WTC11 (cell line): ENCODE results near the gene RBFA. TPM values are rescaled to one million over a fixed set of nuclear protein-coding genes. Genes with fewer than 3 reads are reported as not detected.

Experiments
- ATAC-seq: fragments of 200-7000 bp; cut with Tn5 transposase; 2 replicates; pipeline ENCODE4 v1.10.0; 2021; ENCODE audit warnings: mild to moderate bottlenecking, moderate library complexity
- CTCF ChIA-PET: fragments of 300-600 bp; sonication (Branson Sonifier 250); formaldehyde crosslinking; loops from one replicate; lab custom pipeline; 2021; ENCODE audit warnings: antibody characterized with exemption; lab: Charles Lee
- POLR2A ChIA-PET: fragments of 350-600 bp; sonication (Branson Sonifier 250); formaldehyde crosslinking; loops from one replicate; lab custom pipeline; 2021; ENCODE audit warnings: antibody characterized with exemption; lab: Charles Lee
- DNase-seq: peaks from one replicate; pipeline ENCODE4 v3.0.0; 2021; ENCODE audit warnings: low spot score
- H3K27ac Mint-ChIP-seq: 2 replicates; pipeline ENCODE4 v1.8.0; 2021; ENCODE audit warnings: mixed read lengths
- H3K27me3 Mint-ChIP-seq: 2 replicates; pipeline ENCODE4 v1.8.0; 2021; ENCODE audit warnings: low read depth, mild to moderate bottlenecking, moderate library complexity, mixed read lengths
- H3K36me3 Mint-ChIP-seq: 2 replicates; pipeline ENCODE4 v1.8.0; 2021; ENCODE audit warnings: mixed read lengths
- H3K4me1 Mint-ChIP-seq: 2 replicates; pipeline ENCODE4 v1.8.0; 2022; ENCODE audit warnings: mixed read lengths
- H3K4me3 Mint-ChIP-seq: 2 replicates; pipeline ENCODE4 v1.8.0; 2021; ENCODE audit warnings: mild to moderate bottlenecking, moderate library complexity, mixed read lengths
- H3K9me3 Mint-ChIP-seq: 2 replicates; pipeline ENCODE4 v1.8.0; 2021; ENCODE audit warnings: mixed read lengths
- ELF4 ChIP-seq: sonication (generic); formaldehyde crosslinking; IDR thresholded peaks from 2 replicates; pipeline ENCODE4 v1.8.1; 2022; ENCODE audit warnings: low read depth, mild to moderate bottlenecking, moderate library complexity, missing genetic modification reagents
- HMGA2 ChIP-seq: fragments of 250-450 bp; sonication (Bioruptor Pico); IDR thresholded peaks from 2 replicates; pipeline ENCODE4 v1.4.0; 2021; ENCODE audit warnings: mild to moderate bottlenecking, moderate library complexity
- MYBL2 ChIP-seq: sonication (generic); formaldehyde crosslinking; IDR thresholded peaks from 2 replicates; pipeline ENCODE4 v1.8.1; 2023; ENCODE audit warnings: mild to moderate bottlenecking, moderate library complexity, missing genetic modification reagents
- NR3C1 ChIP-seq: sonication (generic); formaldehyde crosslinking; conservative IDR thresholded peaks from 2 replicates; pipeline ENCODE4 v1.8.1; 2023; ENCODE audit warnings: low read depth, mild to moderate bottlenecking, missing genetic modification reagents
- PRDM15 ChIP-seq: sonication (generic); formaldehyde crosslinking; IDR thresholded peaks from 2 replicates; pipeline ENCODE4 v1.8.0; 2022; ENCODE audit warnings: missing genetic modification reagents
- RELA ChIP-seq: sonication (generic); formaldehyde crosslinking; IDR thresholded peaks from 2 replicates; pipeline ENCODE4 v1.8.1; 2022; ENCODE audit warnings: missing genetic modification reagents, mild to moderate bottlenecking, borderline replicate concordance
- RORB ChIP-seq: fragments of 250-450 bp; sonication (Bioruptor Pico); IDR thresholded peaks from 2 replicates; pipeline ENCODE4 v1.9.0; 2021; ENCODE audit warnings: mild to moderate bottlenecking
- STAT6 ChIP-seq: sonication (generic); formaldehyde crosslinking; conservative IDR thresholded peaks from 2 replicates; pipeline ENCODE4 v1.8.1; 2023; ENCODE audit warnings: mild to moderate bottlenecking, low read depth, missing genetic modification reagents, moderate library complexity
- ZBTB21 ChIP-seq: sonication (generic); formaldehyde crosslinking; IDR thresholded peaks from 2 replicates; pipeline ENCODE4 v1.8.1; 2023; ENCODE audit warnings: mild to moderate bottlenecking, missing genetic modification reagents, borderline replicate concordance
- ZNF219 ChIP-seq: sonication (generic); formaldehyde crosslinking; IDR thresholded peaks from 2 replicates; pipeline ENCODE4 v1.8.0; 2023; ENCODE audit warnings: missing genetic modification reagents, mild to moderate bottlenecking, borderline replicate concordance
- ZNF281 ChIP-seq: sonication (generic); formaldehyde crosslinking; IDR thresholded peaks from 2 replicates; pipeline ENCODE4 v1.8.0; 2023; ENCODE audit warnings: mild to moderate bottlenecking, missing genetic modification reagents
- ZNF396 ChIP-seq: fragments of 250-450 bp; sonication (Bioruptor Pico); IDR thresholded peaks from 2 replicates; pipeline ENCODE4 v1.8.0; 2021; ENCODE audit warnings: mild to moderate bottlenecking, moderate library complexity, borderline replicate concordance
- ZNF416 ChIP-seq: fragments of 250-450 bp; sonication (Bioruptor Pico); IDR thresholded peaks from 2 replicates; pipeline ENCODE4 v1.9.0; 2021; ENCODE audit warnings: mild to moderate bottlenecking, inconsistent platforms
- total RNA-seq: library from RNA; stranded (reverse); gene quantifications from 3 replicates; pipeline ENCODE4 v1.2.3, GENCODE V29; 2021
- TF ChIP-seq, protein P1 (sequence below): sonication (generic); formaldehyde crosslinking; IDR thresholded peaks from 2 replicates; pipeline ENCODE4 v1.8.1; 2023; ENCODE audit warnings: mild to moderate bottlenecking, missing genetic modification reagents
- TF ChIP-seq, protein P2 (sequence below): sonication (generic); formaldehyde crosslinking; IDR thresholded peaks from 2 replicates; pipeline ENCODE4 v1.8.0; 2022; ENCODE audit warnings: mild to moderate bottlenecking, missing genetic modification reagents

Gene RBFA
- total RNA-seq, 1 experiment from 2014 or later, result 37.1 TPM

DNA sequence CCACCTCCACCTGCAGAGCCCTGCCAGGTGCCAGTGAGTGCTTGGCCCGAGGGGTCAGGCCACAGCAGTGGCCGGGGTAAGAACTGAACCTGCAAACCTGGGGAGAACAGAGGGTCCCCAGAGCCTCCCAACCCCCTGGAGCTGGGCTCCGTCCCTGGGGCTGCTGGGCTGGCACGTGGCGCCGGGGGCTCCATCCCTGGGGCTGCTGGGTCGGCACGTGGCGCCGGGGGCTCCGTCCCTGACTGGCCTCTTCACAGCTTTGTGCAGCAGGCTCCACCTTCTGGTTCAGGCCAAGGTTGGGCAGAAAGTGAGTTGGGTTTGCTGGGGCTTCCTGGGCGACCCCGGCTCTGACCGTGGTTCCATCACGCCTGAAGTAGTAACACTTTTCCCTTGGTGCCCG is 12.2 kb downstream of the RBFA start (continued):
- TF ChIP-seq PRDM15 (CRISPR knock-in tag) (no peak), HMGA2 (CRISPR knock-in tag) (no peak)
- TF ChIP-seq, protein P1, sequence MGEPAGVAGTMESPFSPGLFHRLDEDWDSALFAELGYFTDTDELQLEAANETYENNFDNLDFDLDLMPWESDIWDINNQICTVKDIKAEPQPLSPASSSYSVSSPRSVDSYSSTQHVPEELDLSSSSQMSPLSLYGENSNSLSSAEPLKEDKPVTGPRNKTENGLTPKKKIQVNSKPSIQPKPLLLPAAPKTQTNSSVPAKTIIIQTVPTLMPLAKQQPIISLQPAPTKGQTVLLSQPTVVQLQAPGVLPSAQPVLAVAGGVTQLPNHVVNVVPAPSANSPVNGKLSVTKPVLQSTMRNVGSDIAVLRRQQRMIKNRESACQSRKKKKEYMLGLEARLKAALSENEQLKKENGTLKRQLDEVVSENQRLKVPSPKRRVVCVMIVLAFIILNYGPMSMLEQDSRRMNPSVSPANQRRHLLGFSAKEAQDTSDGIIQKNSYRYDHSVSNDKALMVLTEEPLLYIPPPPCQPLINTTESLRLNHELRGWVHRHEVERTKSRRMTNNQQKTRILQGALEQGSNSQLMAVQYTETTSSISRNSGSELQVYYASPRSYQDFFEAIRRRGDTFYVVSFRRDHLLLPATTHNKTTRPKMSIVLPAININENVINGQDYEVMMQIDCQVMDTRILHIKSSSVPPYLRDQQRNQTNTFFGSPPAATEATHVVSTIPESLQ (CRISPR knock-in tag), result no peak

- CTCF ChIA-PET, result no interaction called here
Observed at GRCh38 chr18:80046961-80047541, 12.8 kb downstream of the RBFA start.

More at GRCh38 chr18:80046961-80047541, 12.8 kb downstream of the RBFA start:
- peaks cover 28% of the 10 kb centered on the region for H3K9me3 Mint-ChIP-seq
- no peaks in the 10 kb centered on the region for H3K4me1 Mint-ChIP-seq
- POLR2A ChIA-PET, result no interaction called here
- H3K27ac Mint-ChIP-seq, result no peak overlapping the region
- peaks cover 70% of the 10 kb centered on the region for H3K36me3 Mint-ChIP-seq
- no peak for TF ChIP-seq ELF4
- TF ChIP-seq ZBTB21 (CRISPR knock-in tag), result no peak
- TF ChIP-seq ZNF281, result no peak
- TF ChIP-seq, protein P1 (CRISPR knock-in tag), result no peak
- no peak for TF ChIP-seq RELA (CRISPR knock-in tag)
- TF ChIP-seq STAT6 (CRISPR knock-in tag), result no peak
- TF ChIP-seq ZNF396 (CRISPR knock-in tag), result no peak
- no peak for TF ChIP-seq ZNF416
- TF ChIP-seq RORB (CRISPR knock-in tag), result no peak
- no peak for TF ChIP-seq MYBL2 (CRISPR knock-in tag)
- no peak for TF ChIP-seq ZNF219 (CRISPR knock-in tag)
- TF ChIP-seq, protein P2, sequence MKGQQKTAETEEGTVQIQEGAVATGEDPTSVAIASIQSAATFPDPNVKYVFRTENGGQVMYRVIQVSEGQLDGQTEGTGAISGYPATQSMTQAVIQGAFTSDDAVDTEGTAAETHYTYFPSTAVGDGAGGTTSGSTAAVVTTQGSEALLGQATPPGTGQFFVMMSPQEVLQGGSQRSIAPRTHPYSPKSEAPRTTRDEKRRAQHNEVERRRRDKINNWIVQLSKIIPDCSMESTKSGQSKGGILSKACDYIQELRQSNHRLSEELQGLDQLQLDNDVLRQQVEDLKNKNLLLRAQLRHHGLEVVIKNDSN (CRISPR knock-in tag), result no peak
- TF ChIP-seq NR3C1, result no peak
- TF ChIP-seq, all 79 proteins: peak for 0
- DNase-seq, result no peak
- H3K27me3 Mint-ChIP-seq, result peaks cover 16% of the 10 kb centered on the region
- ATAC-seq, result no peak
- no peak overlapping the region for H3K4me3 Mint-ChIP-seq
